NCI-H2029 treated with DMSO at 0.1 percent for 48 hours (cell line): ENCODE results near the gene ATAD2B.
"Not testable (repeated sequence)": the region's sequence is repeated elsewhere in the genome, so short reads cannot be mapped to it uniquely, and the experiment has no call there.

Experiments used
- DNase-seq: peaks from one replicate; lab custom pipeline; 2025; lab: John Stamatoyannopoulos, UW

The ATAD2B gene

GRCh38 chr2:23926750-23927571, at the start of gene ATAD2B:
ATAD2B (minus strand) TSS chr2:23927123; CDS start chr2:23926770, 353 bp downstream.
- DNase-seq, result peak; percentile 65

GRCh38 chr2:23967846-23968245, 40.9 kb upstream of the ATAD2B start:
- no peak for DNase-seq

GRCh38 chr2:23954325-23955014, 27.5 kb upstream of the ATAD2B start:
- no peak for DNase-seq

GRCh38 chr2:23953625-23954024, 26.7 kb upstream of the ATAD2B start:
- no peak for DNase-seq

GRCh38 chr2:23952558-23952957, 25.6 kb upstream of the ATAD2B start:
- not testable (repeated sequence) for DNase-seq

- no peak for DNase-seq
Observed at GRCh38 chr2:23947350-23947749, 20.4 kb upstream of the ATAD2B start.

- DNase-seq, result no peak
Observed at GRCh38 chr2:23944976-23945375, 18.1 kb upstream of the ATAD2B start.

GRCh38 chr2:23944527-23944926, 17.6 kb upstream of the ATAD2B start:
- DNase-seq, result no peak

- no peak for DNase-seq
Observed at GRCh38 chr2:23943666-23944065, 16.7 kb upstream of the ATAD2B start.

- no peak for DNase-seq
Observed at GRCh38 chr2:23941644-23942043, 14.7 kb upstream of the ATAD2B start.

GRCh38 chr2:23940718-23941620, 14.0 kb upstream of the ATAD2B start:
- no peak for DNase-seq

- no peak for DNase-seq
Observed at GRCh38 chr2:23939987-23940717, 13.2 kb upstream of the ATAD2B start, which contains the start of gene UBXN2A. UBXN2A (plus strand) TSS chr2:23940463; CDS start chr2:23958315, 17,852 bp downstream.

GRCh38 chr2:23934259-23934658, 7.3 kb upstream of the ATAD2B start:
- DNase-seq, result no peak

GRCh38 chr2:23926290-23926749, 603 bp downstream of the ATAD2B start:
- no peak for DNase-seq

- DNase-seq, result no peak
Observed at GRCh38 chr2:23925702-23926289, 1.1 kb downstream of the ATAD2B start.

- DNase-seq, result no peak
Observed at GRCh38 chr2:23924589-23925359, 2.1 kb downstream of the ATAD2B start.

GRCh38 chr2:23918837-23919489, 8.0 kb downstream of the ATAD2B start:
- no peak for DNase-seq

- DNase-seq, result peak; percentile 63
Observed at GRCh38 chr2:23916727-23917405, 10.1 kb downstream of the ATAD2B start.

GRCh38 chr2:23915327-23915726, 11.6 kb downstream of the ATAD2B start:
- no peak for DNase-seq
